GM08714 (cell line): Measurements from ENCODE around the gene ADAM12.

Source experiments
- H3K4me3 ChIP-seq: fragments of 200-500 bp; sonication (Bioruptor generic); 2 replicates; pipeline ENCODE4 v1.5.1; 2014; ENCODE audit warnings: mild to moderate bottlenecking, low read length, inconsistent platforms
- ZNF274 ChIP-seq: IDR thresholded peaks from 2 replicates; pipeline ENCODE4 v1.6.1; 2012; ENCODE audit warnings: mild to moderate bottlenecking, low read depth, low read length

The ADAM12 gene

DNA sequence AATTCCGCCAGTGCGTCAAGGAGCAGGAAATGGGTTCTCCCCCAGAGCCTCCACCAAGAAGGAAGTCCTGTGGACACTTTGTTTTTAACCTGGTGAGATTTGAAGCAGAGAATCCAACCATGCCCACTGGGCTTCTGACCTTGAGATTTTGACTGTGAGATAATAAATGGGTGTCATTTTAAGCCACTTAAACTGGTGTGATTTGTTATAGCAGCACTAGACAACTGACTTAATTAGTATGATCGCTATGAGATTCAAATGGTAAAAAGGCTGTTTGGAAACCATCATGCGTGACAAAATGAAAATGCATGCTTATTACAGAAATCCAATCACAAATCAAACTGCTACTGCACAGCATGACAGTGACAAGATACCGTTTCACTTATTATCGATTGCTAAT is 98.0 kb downstream of the ADAM12 start:
- no peak overlapping the region for H3K4me3 ChIP-seq
- TF ChIP-seq ZNF274: no peak

DNA sequence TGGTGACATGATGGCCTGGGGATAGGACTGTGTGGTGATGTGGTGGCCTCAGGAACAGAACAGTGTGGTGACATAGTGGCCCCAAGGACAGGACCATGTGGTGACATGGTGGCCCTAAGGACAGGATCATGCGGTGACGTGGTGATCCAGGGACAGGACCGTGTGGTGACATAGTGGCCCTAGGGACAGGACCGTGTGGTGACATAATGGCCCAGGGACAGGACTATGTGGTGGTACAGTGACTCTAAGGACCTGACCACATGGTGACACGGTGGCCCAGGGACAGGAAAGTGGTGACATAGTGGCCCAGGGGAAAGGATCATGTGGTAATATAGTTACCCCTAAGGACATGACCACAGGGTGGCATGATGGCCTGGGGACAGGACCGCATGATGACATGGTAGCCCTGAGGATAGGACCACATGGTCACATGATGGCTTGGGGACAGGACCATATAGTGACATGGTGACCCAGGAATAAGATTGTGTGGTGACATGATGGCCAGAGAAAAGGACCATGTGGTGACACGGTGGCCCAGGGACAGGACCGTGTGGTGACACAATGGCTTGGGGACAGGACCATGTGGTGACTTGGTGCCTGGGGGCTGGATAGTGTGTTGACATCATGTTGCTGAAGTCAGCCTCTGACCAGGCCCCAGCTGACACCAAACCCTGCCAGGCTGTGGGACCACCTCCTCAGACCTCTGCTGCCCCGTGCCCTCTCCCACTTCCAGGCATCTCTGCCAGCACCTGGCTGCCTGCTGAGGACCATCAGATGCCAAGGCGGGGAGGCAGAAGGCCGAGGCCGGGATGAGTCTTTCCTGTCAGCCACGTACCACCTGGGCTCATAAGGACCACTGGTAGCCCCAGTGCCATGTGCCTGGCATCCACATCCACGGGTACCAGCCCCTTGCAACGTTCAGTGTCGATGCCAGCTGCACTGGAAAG is 99.5 kb downstream of the ADAM12 start:
- no peak overlapping the region for H3K4me3 ChIP-seq
- no peak for TF ChIP-seq ZNF274

DNA sequence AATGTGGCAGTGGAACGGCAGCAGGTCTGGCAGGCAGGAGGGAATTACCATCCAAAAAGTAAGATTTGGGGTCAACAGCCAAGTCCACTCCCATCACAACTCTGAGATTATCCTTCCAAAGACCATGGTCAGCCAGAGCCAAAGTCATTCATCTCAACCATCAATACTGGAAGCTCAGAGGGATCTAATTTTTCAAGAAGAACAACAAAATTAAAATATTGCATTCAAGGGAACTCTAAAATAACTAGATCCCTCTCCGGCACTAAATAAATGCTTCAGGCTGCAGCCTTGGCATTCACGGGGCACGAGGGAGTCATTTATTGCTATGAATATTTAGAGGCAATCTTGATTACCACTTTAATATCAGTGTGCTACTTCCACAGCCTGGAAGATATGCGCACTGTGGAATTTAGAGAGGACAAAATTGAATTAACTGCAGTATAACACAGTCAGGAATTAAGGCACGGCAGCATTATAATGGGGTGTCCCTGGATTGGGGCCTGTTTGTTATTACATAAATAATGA is 102.0 kb downstream of the ADAM12 start:
- no peak for TF ChIP-seq ZNF274
- no peak overlapping the region for H3K4me3 ChIP-seq

DNA sequence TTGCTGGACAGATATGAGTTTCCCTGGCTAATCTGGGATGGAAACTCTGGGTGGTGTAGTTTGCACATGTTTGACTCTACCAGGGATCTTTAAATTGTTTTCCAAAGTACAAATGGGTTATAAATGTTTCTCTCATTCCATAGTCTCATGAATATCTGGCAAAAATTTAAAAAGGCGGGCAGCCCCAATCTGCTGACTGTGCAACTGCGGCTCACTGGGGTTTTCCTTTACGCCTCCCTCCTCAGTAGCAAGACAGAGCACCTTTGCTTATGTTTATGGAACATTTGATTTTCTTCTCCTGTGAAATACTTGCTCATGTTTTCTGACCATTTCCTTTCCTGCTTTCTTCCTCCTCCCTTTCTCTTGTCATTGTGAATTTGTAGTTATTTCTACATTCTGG is 105.0 kb downstream of the ADAM12 start:
- no peak for TF ChIP-seq ZNF274
- H3K4me3 ChIP-seq: no peak overlapping the region

DNA sequence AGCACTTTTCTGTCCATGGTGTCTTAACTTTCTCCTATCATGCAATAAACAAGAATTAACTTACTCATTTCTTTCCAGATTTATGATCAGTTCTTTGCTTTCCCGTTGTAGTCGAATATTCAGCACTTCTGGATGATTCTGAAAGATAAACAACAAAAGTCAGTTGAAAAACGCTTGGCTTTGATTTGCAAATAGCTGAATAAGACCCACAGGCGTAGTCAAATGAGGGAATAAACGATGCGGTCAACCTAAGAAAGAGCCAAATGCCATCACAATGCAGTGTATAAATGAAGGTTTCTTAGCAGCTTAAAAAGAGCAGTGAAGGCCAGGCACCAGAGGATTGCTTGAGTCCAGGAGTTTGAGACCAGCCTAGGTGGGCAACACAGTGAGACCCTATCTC is 109.4 kb downstream of the ADAM12 start:
- no peak overlapping the region for H3K4me3 ChIP-seq
- TF ChIP-seq ZNF274: no peak

DNA sequence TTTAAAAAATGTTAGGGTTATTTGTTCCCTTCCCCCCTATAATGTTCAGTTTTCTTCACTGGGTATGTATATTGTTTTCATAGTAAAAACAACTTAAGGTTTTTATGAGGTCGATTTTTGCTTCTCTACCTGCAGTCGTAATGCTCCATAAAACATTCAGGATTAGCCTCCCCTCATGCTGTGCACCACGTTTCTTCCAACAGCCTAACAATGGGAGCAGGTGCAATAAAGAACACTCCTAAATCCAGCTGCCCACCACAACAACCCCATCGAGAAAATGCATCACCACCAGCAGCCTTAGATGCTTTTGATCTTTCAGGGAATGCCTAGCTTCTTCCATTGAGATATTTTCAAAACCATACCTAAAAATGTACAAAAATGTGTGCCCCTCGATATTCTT is 111.1 kb downstream of the ADAM12 start:
- H3K4me3 ChIP-seq: no peak overlapping the region
- no peak for TF ChIP-seq ZNF274

DNA sequence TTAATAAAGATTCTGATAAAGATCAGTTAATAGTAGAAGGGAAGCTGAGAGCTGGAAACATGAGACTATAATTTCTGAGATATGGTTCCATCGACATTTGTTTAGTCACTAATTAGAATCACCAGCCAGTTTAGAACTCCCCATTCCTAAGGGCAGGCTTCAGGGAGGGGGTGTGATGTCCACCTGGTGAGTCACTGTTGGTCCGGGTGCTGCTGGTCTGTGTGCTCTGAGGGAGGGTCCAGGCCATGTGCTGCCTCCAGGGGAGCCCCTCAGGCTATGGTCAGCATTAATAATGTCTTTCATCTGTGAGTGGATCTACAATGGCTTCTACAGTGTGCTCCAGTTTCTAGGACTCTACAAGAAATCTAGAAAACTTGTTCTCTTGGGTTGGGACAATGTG is 115.8 kb downstream of the ADAM12 start:
- no peak overlapping the region for H3K4me3 ChIP-seq
- no peak for TF ChIP-seq ZNF274

DNA sequence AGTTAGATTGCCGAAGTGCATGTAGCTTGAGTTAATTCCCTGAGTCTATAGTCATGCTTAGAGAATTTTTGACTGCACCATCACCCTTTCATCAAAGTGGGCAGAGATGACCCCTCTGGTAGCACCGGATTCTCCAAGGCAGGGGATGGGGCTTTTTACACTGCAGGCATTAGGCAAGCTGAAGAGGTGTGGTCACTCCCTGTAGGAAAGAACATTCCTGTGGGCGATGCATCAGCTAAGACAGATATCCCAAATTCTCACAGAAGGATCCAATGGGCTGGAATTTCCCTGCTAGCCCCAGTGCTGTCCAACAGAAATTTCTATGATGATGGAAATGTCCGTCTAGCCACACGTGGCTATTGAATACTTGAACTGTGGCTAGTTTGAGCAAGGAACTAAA is 118.2 kb downstream of the ADAM12 start:
- no peak overlapping the region for H3K4me3 ChIP-seq
- no peak for TF ChIP-seq ZNF274

DNA sequence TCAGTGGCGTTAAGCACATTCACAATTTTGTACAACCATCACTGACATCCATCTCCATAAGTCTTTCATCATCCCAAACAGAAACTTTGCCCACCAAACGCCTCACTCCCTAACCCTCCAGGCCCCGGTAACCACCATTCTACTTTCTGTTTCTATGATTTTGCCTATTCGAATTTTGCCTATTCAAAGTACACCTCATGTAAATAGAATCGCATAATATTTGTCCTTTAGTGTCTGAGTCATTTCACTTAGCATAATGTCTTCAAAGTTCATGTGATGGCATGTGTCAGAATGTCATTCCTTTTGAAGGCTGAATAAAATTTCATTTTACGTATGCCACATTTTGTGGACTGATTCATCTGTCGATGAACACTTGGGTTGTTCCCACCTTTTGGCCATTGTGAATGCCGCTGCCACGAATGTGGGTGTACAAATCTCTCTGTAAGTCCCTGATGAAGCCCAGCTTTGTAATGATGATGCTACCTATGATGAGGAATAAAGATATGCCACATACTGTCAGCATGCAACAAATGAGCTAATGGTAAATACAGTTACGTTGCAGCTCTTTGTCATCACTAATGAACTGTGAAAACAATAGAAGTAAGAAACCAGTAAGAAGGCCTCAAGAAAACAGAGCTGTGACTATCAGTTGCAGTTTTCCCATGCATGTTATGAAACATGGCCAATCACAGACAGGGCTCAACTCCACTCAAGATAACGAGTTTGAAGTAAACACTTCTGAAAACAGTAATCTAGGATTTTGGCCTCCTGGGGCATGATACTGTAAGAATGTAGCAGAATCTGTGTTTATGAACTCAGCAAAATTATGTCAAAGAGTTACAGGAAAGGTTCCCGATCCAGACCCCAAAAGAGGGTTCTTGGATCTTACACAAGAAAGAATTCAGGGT is 120.0 kb downstream of the ADAM12 start:
- H3K4me3 ChIP-seq: no peak overlapping the region
- no peak for TF ChIP-seq ZNF274

DNA sequence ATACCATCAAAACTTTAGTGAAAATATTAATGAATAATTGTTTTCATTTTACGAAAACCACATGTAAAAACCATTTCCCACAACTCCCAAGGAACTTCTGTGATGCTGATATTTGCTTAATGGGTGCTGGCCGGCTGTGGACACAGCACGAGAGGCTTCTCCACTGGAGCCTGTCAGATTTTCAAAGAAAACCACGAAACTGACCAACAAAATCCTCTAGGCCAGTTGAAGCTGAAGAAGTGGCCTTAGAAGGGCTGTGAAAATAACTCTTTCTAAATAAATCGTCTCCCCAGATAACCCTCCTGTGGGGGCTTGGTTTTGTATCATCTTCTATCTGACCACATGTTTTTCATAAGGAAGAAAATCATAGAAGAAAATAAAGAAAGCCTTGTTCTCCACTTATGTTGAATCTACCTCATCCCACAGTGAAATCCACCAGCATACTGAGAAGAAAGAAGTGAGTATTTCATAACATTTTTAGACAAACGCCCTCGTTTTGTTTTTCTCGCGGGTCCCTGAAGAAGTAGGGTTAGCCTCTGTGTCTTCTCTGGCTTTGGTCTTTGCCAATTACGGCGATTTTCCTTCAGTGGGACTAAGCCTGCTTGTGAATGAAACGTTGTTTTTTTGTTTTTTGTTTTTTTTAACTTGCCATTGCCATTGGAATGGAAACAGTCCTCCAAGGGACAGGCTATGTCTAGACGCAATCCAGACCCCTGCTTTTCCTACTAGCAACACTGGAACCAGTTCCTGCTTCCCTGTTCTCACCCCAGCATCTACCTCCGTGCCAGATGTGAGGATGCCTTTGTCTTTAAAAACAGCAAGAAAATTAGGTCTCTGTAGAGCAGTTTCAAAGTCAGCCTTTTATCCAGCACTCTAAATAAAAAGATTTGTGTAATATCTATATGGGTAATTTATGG is 123.9 kb downstream of the ADAM12 start:
- TF ChIP-seq ZNF274: no peak
- no peak overlapping the region for H3K4me3 ChIP-seq

DNA sequence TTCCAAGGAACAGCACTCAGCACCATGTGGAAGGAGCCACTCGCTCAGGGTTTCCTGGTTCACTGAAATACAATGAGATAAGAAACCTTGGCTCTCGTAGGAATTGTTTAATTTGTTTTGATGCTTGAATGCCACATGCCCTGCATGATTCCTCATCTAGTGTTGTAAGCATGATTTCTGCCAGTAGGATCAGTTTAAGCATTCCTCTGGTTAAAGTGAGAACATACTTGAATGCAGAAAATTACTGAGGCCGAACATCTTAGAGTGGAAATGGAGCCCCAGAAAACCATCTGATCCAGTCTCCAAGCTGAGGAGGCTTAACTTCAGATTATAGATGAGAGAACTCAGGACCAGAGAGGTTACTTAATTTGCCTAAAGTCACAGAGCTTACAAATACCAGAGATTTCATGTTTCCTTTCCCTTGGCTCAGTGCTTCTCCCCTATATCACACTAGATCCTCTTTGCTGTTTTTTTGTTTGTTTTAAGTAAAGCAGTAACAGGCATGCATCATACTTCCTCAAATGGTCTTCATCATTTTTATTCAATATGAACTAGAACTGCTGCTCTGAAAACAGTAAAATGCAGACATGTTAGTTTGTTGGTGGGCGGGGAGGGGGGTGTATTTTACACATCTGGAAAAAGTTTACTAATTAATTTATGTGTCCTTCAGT is 125.1 kb downstream of the ADAM12 start:
- no peak for TF ChIP-seq ZNF274
- no peak overlapping the region for H3K4me3 ChIP-seq

DNA sequence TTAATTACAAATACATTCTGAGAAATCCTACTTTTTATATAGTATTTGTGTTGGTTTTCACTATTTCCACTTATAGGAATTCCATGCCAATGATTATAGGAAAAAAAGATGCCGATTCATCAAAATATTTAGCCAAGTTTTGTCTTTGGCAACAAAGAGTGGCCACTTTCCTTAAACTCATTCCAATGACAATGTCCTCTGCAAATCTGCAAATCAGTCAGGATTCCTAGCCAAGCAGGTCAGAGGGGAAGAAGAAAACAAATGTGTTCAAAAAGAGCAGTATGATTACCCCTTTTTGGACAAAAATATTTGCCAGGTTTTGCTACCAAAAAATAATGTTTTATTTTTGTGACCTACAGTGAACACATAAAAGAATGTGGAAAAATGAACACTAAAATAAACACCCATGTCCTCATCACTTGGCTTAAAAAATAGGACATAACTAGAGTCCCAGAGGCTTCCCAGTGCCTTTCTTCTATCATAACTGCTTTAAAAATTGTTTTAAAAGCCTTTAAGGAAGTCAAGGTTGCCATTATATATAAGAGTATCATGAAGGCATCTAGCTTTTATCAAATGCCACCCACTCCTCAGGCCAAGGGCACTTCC is 125.9 kb downstream of the ADAM12 start:
- TF ChIP-seq ZNF274: no peak
- H3K4me3 ChIP-seq: no peak overlapping the region
